ENCODE data around the gene ARHGAP6. TPM values are rescaled to one million over a fixed set of nuclear protein-coding genes. Genes with fewer than 3 reads are reported as not detected.

ARHGAP6 gene
- total and polyA plus RNA-seq, 4 donors: 6.0 to 18.2 (median 12.3) TPM

DNA sequence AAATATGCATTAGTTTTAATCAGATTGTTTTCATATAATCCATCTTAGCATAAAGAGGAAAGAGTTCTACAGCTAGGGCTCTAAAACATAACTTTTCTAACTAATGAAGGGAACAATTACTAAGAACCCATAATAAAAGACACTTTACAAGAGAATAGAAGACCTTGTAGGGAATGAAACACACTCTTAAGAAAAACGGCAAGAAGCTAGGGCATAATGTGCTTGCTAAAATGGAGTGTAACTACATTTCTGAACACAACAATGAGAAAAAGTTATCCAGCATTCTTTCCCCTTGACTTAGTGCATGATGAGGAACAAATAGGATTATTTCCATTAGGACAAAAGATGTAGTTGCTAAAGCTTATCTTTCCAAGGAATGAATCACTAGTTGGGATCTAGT is 54.6 kb downstream of the ARHGAP6 start:
- no peak for DNase-seq
- Histone ChIP-seq H3K27ac (ENCODE audit: low read depth in 1 of 2, low read length in 1 of 2) (no peak overlapping the region), H3K27me3 (ENCODE audit: control insufficient read depth in 3 of 3, insufficient read depth in 3 of 3, low read length in 2 of 3) (peaks cover 0 to 5% (median 2%) of the 10 kb centered on the region in 3 donors), H3K9ac (ENCODE audit: insufficient read depth in 1 of 2, low read length in 2 of 2) (no peak overlapping the region), H3K9me3 (ENCODE audit: control insufficient read depth in 4 of 4, insufficient read depth in 3 of 4, low read length in 3 of 4) (peaks cover 0 to 2% (median 0%) of the 10 kb centered on the region in 4 donors), H3K36me3 (ENCODE audit: control insufficient read depth in 4 of 4, insufficient read depth in 4 of 4, low read length in 4 of 4) (no peaks in the 10 kb centered on the region), H3K4me1 (ENCODE audit: control insufficient read depth in 5 of 5, insufficient read depth in 5 of 5, low read length in 5 of 5) (no peaks in the 10 kb centered on the region), H3K4me3 (no peak overlapping the region)
- ATAC-seq (ENCODE audit: insufficient read depth, low FRiP score): no peak
- 73 to 75% methylated on average over 1 of the region's 1 CpG for WGBS, 2 donors
- no peak for TF ChIP-seq CTCF (IDR thresholded peaks at IDR 0.05; ENCODE audit: control extremely low read depth, extremely low read depth)

DNA sequence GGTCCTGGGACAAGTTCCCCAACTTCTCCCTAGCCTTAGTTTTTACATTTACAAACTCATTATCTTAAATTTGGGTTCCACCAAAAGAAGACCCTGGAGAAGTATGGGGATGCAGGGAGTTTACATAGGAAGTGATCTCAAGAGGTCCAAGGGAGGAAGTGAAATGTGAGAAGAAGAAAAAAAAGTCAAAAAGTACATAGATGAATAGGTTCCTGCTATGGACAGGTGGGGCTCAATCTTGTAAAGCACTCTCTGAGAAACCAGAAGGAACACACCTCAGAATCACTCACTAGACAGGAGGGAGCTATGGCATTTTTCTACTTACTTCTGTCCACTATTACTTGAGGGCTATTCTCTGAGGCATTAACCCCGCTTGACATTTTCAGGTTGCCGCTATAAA is 56.6 kb downstream of the ARHGAP6 start:
- 67 to 100% methylated on average over 2 of the region's 2 CpGs for WGBS, 2 donors
- H3K9ac ChIP-seq (ENCODE audit: insufficient read depth in 1 of 2, low read length in 2 of 2): no peak overlapping the region
- no peak overlapping the region for H3K4me3 ChIP-seq
- peaks cover 0 to 1% (median 0%) of the 10 kb centered on the region in 4 donors for H3K9me3 ChIP-seq (ENCODE audit: control insufficient read depth in 4 of 4, insufficient read depth in 3 of 4, low read length in 3 of 4)
- H3K4me1 ChIP-seq (ENCODE audit: control insufficient read depth in 5 of 5, insufficient read depth in 5 of 5, low read length in 5 of 5): no peaks in the 10 kb centered on the region
- no peak overlapping the region for H3K27ac ChIP-seq (ENCODE audit: low read depth in 1 of 2, low read length in 1 of 2)
- peaks cover 0 to 7% (median 5%) of the 10 kb centered on the region in 3 donors for H3K27me3 ChIP-seq (ENCODE audit: control insufficient read depth in 3 of 3, insufficient read depth in 3 of 3, low read length in 2 of 3)
- no peak for DNase-seq
- no peak for ATAC-seq (ENCODE audit: insufficient read depth, low FRiP score)
- TF ChIP-seq CTCF (IDR thresholded peaks at IDR 0.05; ENCODE audit: control extremely low read depth, extremely low read depth): no peak
- no peaks in the 10 kb centered on the region for H3K36me3 ChIP-seq (ENCODE audit: control insufficient read depth in 4 of 4, insufficient read depth in 4 of 4, low read length in 4 of 4)

DNA sequence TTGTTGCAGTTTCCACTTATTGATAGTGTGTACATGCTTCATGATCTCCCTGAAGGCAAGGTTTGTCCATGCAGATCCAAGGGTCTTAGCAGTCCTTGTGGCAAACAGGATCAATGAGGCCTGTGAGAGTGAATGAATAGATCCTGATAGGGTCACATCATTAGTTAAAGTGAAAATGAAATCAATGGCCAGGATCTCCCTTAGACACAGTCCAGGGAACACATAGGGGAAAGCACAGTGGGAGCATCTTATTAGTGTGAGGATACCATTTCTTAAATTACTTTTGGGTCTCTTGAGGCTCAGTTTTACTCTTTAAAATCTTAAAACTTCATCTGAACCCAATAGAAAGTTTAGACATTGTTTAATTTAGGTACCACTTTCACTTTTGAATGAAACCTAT is 59.3 kb downstream of the ARHGAP6 start:
- ATAC-seq (ENCODE audit: insufficient read depth, low FRiP score) (no peak), DNase-seq (no peak)
- H3K4me1 ChIP-seq (ENCODE audit: control insufficient read depth in 5 of 5, insufficient read depth in 5 of 5, low read length in 5 of 5): no peaks in the 10 kb centered on the region
- H3K9me3 ChIP-seq (ENCODE audit: control insufficient read depth in 4 of 4, insufficient read depth in 3 of 4, low read length in 3 of 4): peaks cover 0 to 7% (median 0%) of the 10 kb centered on the region in 4 donors
- no peak for TF ChIP-seq CTCF (IDR thresholded peaks at IDR 0.05; ENCODE audit: control extremely low read depth, extremely low read depth)
- H3K9ac ChIP-seq (ENCODE audit: insufficient read depth in 1 of 2, low read length in 2 of 2): no peak overlapping the region
- peaks cover 0 to 7% (median 5%) of the 10 kb centered on the region in 3 donors for H3K27me3 ChIP-seq (ENCODE audit: control insufficient read depth in 3 of 3, insufficient read depth in 3 of 3, low read length in 2 of 3)
- H3K4me3 ChIP-seq: no peak overlapping the region
- no peaks in the 10 kb centered on the region for H3K36me3 ChIP-seq (ENCODE audit: control insufficient read depth in 4 of 4, insufficient read depth in 4 of 4, low read length in 4 of 4)
- H3K27ac ChIP-seq (ENCODE audit: low read depth in 1 of 2, low read length in 1 of 2): no peak overlapping the region

DNA sequence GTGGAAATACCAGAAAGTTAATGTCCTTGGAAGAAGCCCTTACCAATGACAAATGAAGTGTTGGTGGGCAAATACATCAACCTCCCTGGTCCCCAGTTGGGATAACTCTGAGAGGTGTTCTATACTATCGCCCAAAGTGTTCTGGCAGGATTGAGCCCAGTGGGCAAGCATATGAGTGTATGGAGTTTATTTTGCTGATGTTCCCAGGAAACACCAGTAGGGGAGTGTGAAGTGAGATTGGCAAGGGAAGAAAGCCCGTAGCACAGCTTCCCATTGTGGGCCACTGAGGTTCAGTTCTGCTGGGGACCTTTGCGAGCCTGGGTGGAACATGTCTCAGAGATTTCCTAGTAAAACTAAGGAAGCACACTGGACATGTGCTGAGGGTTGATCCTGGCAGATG is 65.1 kb downstream of the ARHGAP6 start:
- Histone ChIP-seq H3K27me3 (ENCODE audit: control insufficient read depth in 3 of 3, insufficient read depth in 3 of 3, low read length in 2 of 3) (peaks cover 0 to 6% (median 2%) of the 10 kb centered on the region in 3 donors), H3K9me3 (ENCODE audit: control insufficient read depth in 4 of 4, insufficient read depth in 3 of 4, low read length in 3 of 4) (peaks cover 0 to 15% (median 0%) of the 10 kb centered on the region in 4 donors), H3K4me3 (no peak overlapping the region), H3K27ac (ENCODE audit: low read depth in 1 of 2, low read length in 1 of 2) (no peak overlapping the region), H3K4me1 (ENCODE audit: control insufficient read depth in 5 of 5, insufficient read depth in 5 of 5, low read length in 5 of 5) (no peaks in the 10 kb centered on the region), H3K36me3 (ENCODE audit: control insufficient read depth in 4 of 4, insufficient read depth in 4 of 4, low read length in 4 of 4) (no peaks in the 10 kb centered on the region), H3K9ac (ENCODE audit: insufficient read depth in 1 of 2, low read length in 2 of 2) (no peak overlapping the region)
- WGBS, 2 donors: 71 to 82% methylated on average over 3 of the region's 3 CpGs
- ATAC-seq (ENCODE audit: insufficient read depth, low FRiP score): no peak
- DNase-seq: no peak
- no peak for TF ChIP-seq CTCF (IDR thresholded peaks at IDR 0.05; ENCODE audit: control extremely low read depth, extremely low read depth)

Measured in lung (tissue), 12 donors.